Measurements from ENCODE around the gene LMLN. TPM values are rescaled to one million over a fixed set of nuclear protein-coding genes. Genes with fewer than 3 reads are reported as not detected.
"Not testable (repeated sequence)": the region's sequence is repeated elsewhere in the genome, so short reads cannot be mapped to it uniquely, and the experiment has no call there.

Gene LMLN
- total RNA-seq, 1 donor = 16.3 TPM

GRCh38 chr3:197958346-197958745 lies 1.7 kb upstream of the LMLN start:
- peaks cover 27% of the 10 kb centered on the region for H3K79me2 ChIP-seq (ENCODE audit: insufficient read depth, low read length)
- H3K27ac ChIP-seq (ENCODE audit: low read depth, low read length) = peak overlapping the region; percentile 91
- no peak overlapping the region for H3K4me3 ChIP-seq (ENCODE audit: insufficient read depth, low read length)
- no peak overlapping the region for H2AFZ ChIP-seq (ENCODE audit: low read length)
- H3K36me3 ChIP-seq (ENCODE audit: insufficient read depth, low read length) = peaks cover 36% of the 10 kb centered on the region
- H3K9me3 ChIP-seq (ENCODE audit: low read depth, low read length) = no peaks in the 10 kb centered on the region
- peak overlapping the region; percentile 69 for H3K4me2 ChIP-seq (ENCODE audit: insufficient read depth, low read length)
- H4K20me1 ChIP-seq (ENCODE audit: insufficient read depth, low read length) = peaks cover 29% of the 10 kb centered on the region
- no peaks in the 10 kb centered on the region for H3K27me3 ChIP-seq (ENCODE audit: insufficient read depth, low read length)
- no peak for TF ChIP-seq CTCF (IDR thresholded peaks at IDR 0.05; ENCODE audit: extremely low read depth, low read depth, low read length)
- peaks cover 54% of the 10 kb centered on the region for H3K4me1 ChIP-seq (ENCODE audit: insufficient read depth, low read length)
- no peak for DNase-seq (ENCODE audit: insufficient read length, low spot score, missing footprints)

DNA sequence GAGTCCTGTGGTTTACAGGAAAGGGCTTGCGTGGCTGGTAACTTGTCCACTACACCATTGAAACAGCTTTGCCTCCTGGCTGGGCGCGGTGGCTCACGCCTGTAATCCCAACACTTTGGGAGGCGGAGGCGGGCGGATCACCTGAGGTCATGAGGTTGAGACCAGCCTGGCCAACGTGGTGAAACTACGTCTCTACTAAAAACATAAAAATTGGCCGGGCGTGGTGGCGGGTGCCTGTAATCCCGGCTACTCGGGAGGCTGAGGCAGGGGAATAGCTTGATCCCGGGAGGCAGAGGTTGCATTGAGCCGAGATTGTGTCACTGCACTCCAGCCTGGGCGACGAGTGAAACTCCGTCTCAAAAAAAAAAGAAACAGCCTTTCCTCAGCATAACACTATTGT lies 1.2 kb upstream of the LMLN start:
- peaks cover 24% of the 10 kb centered on the region for H4K20me1 ChIP-seq (ENCODE audit: insufficient read depth, low read length)
- peak overlapping the region; percentile 93 for H3K27ac ChIP-seq (ENCODE audit: low read depth, low read length)
- H3K4me2 ChIP-seq (ENCODE audit: insufficient read depth, low read length) = peak overlapping the region; percentile 99
- not testable (repeated sequence) for H2AFZ ChIP-seq (ENCODE audit: low read length); DNase-seq (ENCODE audit: insufficient read length, low spot score, missing footprints); H3K9me3 ChIP-seq (ENCODE audit: low read depth, low read length); H3K4me3 ChIP-seq (ENCODE audit: insufficient read depth, low read length); H3K27me3 ChIP-seq (ENCODE audit: insufficient read depth, low read length)
- peaks cover 31% of the 10 kb centered on the region for H3K36me3 ChIP-seq (ENCODE audit: insufficient read depth, low read length)
- peaks cover 23% of the 10 kb centered on the region for H3K79me2 ChIP-seq (ENCODE audit: insufficient read depth, low read length)
- peaks cover 49% of the 10 kb centered on the region for H3K4me1 ChIP-seq (ENCODE audit: insufficient read depth, low read length)

DNA sequence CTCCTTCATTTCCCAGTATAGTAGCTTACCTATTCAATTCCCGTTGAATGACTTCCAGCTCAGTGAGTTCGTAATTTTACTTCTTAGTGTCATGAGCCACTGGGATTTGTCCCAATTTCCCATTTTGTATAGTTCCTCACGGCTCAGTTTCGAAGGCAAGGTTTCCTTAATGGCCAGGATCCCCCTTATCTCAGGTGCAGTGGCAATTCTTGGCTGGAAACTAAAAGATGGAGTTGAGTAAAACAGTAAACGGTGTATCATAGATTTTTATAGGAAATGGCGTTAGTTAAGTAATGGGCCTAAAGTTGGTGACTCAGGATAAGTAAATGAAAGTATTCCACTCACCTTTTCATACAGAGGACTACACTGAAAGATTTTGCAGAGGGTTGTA lies 522 bp upstream of the LMLN start:
- peaks cover 24% of the 10 kb centered on the region for H3K36me3 ChIP-seq (ENCODE audit: insufficient read depth, low read length)
- H3K27ac ChIP-seq (ENCODE audit: low read depth, low read length) = peak overlapping the region; percentile 93
- no peaks in the 10 kb centered on the region for H3K27me3 ChIP-seq (ENCODE audit: insufficient read depth, low read length)
- H3K4me1 ChIP-seq (ENCODE audit: insufficient read depth, low read length) = peaks cover 43% of the 10 kb centered on the region
- peaks cover 18% of the 10 kb centered on the region for H3K79me2 ChIP-seq (ENCODE audit: insufficient read depth, low read length)
- H3K4me3 ChIP-seq (ENCODE audit: insufficient read depth, low read length) = peak overlapping the region; percentile 88
- H3K9me3 ChIP-seq (ENCODE audit: low read depth, low read length) = no peaks in the 10 kb centered on the region
- DNase-seq (ENCODE audit: insufficient read length, low spot score, missing footprints) = no peak
- peak overlapping the region; percentile 42 for H2AFZ ChIP-seq (ENCODE audit: low read length)
- H3K4me2 ChIP-seq (ENCODE audit: insufficient read depth, low read length) = peak overlapping the region; percentile 99
- TF ChIP-seq CTCF (IDR thresholded peaks at IDR 0.05; ENCODE audit: extremely low read depth, low read depth, low read length) = no peak
- H4K20me1 ChIP-seq (ENCODE audit: insufficient read depth, low read length) = peaks cover 18% of the 10 kb centered on the region

DNA sequence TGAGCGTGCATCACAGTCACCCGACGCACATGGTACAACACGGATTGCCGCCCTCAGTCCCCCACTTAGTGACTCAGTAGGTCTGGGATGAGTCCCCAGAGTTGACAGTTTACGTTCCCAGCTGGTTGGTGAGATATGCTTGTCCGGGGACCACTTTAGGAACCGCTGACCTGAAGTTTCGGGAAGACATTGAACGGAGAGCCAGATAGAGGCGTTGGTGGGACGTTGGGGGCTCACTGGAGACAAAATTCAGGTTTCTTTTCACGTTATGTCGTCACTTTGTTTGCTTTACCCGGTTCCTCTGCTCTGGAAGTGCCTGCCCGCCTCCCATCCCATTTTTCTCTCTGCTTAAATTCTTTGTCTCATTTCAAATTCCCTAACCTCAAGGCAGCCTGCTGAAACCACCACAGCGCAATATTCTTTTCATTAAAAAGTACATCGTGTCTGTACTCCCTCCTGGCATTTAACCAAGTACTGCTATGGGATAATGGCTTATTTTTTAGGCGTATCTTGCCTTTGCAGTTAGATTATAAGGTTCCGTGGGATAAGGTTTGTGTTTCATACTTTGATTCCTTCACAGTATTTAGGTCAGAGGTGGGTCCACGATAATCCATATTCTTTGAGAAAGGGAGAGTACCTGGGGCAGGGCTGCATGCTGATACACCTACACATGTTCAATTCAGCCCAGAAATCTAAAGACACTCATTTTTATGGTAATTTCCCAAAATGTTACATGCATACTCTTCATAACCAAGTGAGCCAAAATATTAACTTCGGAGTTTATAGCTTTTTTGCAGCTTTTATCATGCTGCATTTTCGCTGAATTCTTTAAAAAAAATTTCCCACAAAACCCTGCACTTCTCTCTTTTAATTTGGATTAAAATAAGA lies 921 bp downstream of the LMLN start:
- Histone ChIP-seq H4K20me1 (ENCODE audit: insufficient read depth, low read length) (peaks cover 9% of the 10 kb centered on the region), H2AFZ (ENCODE audit: low read length) (peak overlapping the region; percentile 98), H3K4me3 (ENCODE audit: insufficient read depth, low read length) (peak overlapping the region; percentile 88), H3K4me1 (ENCODE audit: insufficient read depth, low read length) (peaks cover 43% of the 10 kb centered on the region), H3K79me2 (ENCODE audit: insufficient read depth, low read length) (peaks cover 12% of the 10 kb centered on the region), H3K36me3 (ENCODE audit: insufficient read depth, low read length) (peaks cover 10% of the 10 kb centered on the region), H3K4me2 (ENCODE audit: insufficient read depth, low read length) (peak overlapping the region; percentile 99), H3K27ac (ENCODE audit: low read depth, low read length) (peak overlapping the region; percentile 93), H3K27me3 (ENCODE audit: insufficient read depth, low read length) (no peaks in the 10 kb centered on the region), H3K9me3 (ENCODE audit: low read depth, low read length) (no peaks in the 10 kb centered on the region)
- DNase-seq (ENCODE audit: insufficient read length, low spot score, missing footprints) = peak; percentile 59
- TF ChIP-seq CTCF (IDR thresholded peaks at IDR 0.05; ENCODE audit: extremely low read depth, low read depth, low read length) = no peak
